ENCODE data around the gene EPB41L5. TPM values are rescaled to one million over a fixed set of nuclear protein-coding genes. Genes with fewer than 3 reads are reported as not detected.

EPB41L5 gene
- total RNA-seq, 2 experiments from 2014 or later = 5.6 to 14.1 TPM

GRCh38 chr2:120014226-120014980, 1.5 kb downstream of the EPB41L5 start:
- peak overlapping the region; percentile 96 for H3K4me2 ChIP-seq (ENCODE audit: low read length)
- TF ChIP-seq EZH2phosphoT487 (IDR thresholded peaks at IDR 0.05; ENCODE audit: borderline replicate concordance, low read depth, low read length) (no peak), CTCF (conservative IDR thresholded peaks at IDR 0.05; ENCODE audit: low read length) (no peak)

GRCh38 chr2:120016800-120017199, 3.9 kb downstream of the EPB41L5 start:
- ChIA-PET CTCF (ENCODE audit: unreplicated experiment) (no interaction called here), POLR2A (no interaction called here)
- H4K20me1 ChIP-seq (ENCODE audit: insufficient read depth, low read length) = peaks cover 6% of the 10 kb centered on the region; the same call in 1 of the 2 replicates
- no peak for DNase-seq (ENCODE audit: low spot score)
- peaks cover 12% of the 10 kb centered on the region; the same call in 1 of the 2 replicates for H3K79me2 ChIP-seq (ENCODE audit: insufficient read depth, low read depth, low read length)
- H3K4me2 ChIP-seq (ENCODE audit: low read length) = no peak overlapping the region
- no peak overlapping the region for H3K27ac ChIP-seq (ENCODE audit: low read depth, low read length, poor library complexity, severe bottlenecking)
- no peaks in the 10 kb centered on the region for H3K9me3 ChIP-seq (ENCODE audit: low read length)
- H3K36me3 ChIP-seq (ENCODE audit: insufficient read depth, low read length) = no peaks in the 10 kb centered on the region
- TF ChIP-seq EZH2phosphoT487 (IDR thresholded peaks at IDR 0.05; ENCODE audit: borderline replicate concordance, low read depth, low read length) = no peak
- no peak for TF ChIP-seq CTCF (conservative IDR thresholded peaks at IDR 0.05; ENCODE audit: low read length)
- H3K4me3 ChIP-seq (ENCODE audit: low read depth, low read length, poor library complexity, severe bottlenecking) = no peak overlapping the region
- H2AFZ ChIP-seq (ENCODE audit: low read length) = no peak overlapping the region
- intact Hi-C loops (cut with micrococcal nuclease; ENCODE audit: unreplicated experiment) = loop anchor here (10.0 kb wide), 1 partner anchor 1718 kb away; the partner anchor contains the start of gene NIFK
- H3K4me1 ChIP-seq (ENCODE audit: insufficient read depth, low read length, poor library complexity, severe bottlenecking) = peaks cover 16% of the 10 kb centered on the region
- no TSS peak for BruUV-seq (replicated peaks)
- no peaks in the 10 kb centered on the region for H3K9me2 ChIP-seq (ENCODE audit: insufficient read depth, low read length)

More at GRCh38 chr2:120014226-120014980, 1.5 kb downstream of the EPB41L5 start:
- Histone ChIP-seq H3K36me3 (ENCODE audit: insufficient read depth, low read length) (no peaks in the 10 kb centered on the region), H4K20me1 (ENCODE audit: insufficient read depth, low read length) (peaks cover 6% of the 10 kb centered on the region; the same call in 1 of the 2 replicates), H3K9me3 (ENCODE audit: low read length) (no peaks in the 10 kb centered on the region), H3K4me1 (ENCODE audit: insufficient read depth, low read length, poor library complexity, severe bottlenecking) (peaks cover 23% of the 10 kb centered on the region), H3K27ac (ENCODE audit: low read depth, low read length, poor library complexity, severe bottlenecking) (no peak overlapping the region), H2AFZ (ENCODE audit: low read length) (peak overlapping the region; percentile 99; the same call in 1 of the 2 replicates), H3K79me2 (ENCODE audit: insufficient read depth, low read depth, low read length) (peaks cover 12% of the 10 kb centered on the region; the same call in 1 of the 2 replicates), H3K4me3 (ENCODE audit: low read depth, low read length, poor library complexity, severe bottlenecking) (peak overlapping the region; percentile 82), H3K9me2 (ENCODE audit: insufficient read depth, low read length) (no peaks in the 10 kb centered on the region)
- POLR2A ChIA-PET = interaction anchor here (0.6 to 0.7 kb wide), 2 partner anchors 15 to 1625 kb away, joined by 3 read pairs; no protein-coding TSS in a partner anchor
- CTCF ChIA-PET (ENCODE audit: unreplicated experiment) = no interaction called here
- no TSS peak for BruUV-seq (replicated peaks)
- intact Hi-C loops (cut with micrococcal nuclease; ENCODE audit: unreplicated experiment) = loop anchor here (5.0 to 10.0 kb wide), 3 partner anchors 298 to 1720 kb away; partner anchors contain the start of gene NIFK
- no peak for DNase-seq (ENCODE audit: low spot score)
